Stomach (tissue), 9 donors: ENCODE results near the gene STXBP2. TPM values are rescaled to one million over a fixed set of nuclear protein-coding genes. Genes with fewer than 3 reads are reported as not detected.

Source experiments
- DNase-seq, 2 donors: peaks; one replicate each; pipeline versions ENCODE4 v3.0.0 to v3.0.0-alpha.2; 2013 to 2019
- H3K27ac ChIP-seq, 5 donors: fragments of 200-600 bp in 4 of 5; sonication (generic) in 4 of 5; one replicate each; pipeline ENCODE4 v1.5.1; 2013 to 2019; ENCODE audit warnings: mild to moderate bottlenecking in 1 of 5, moderate library complexity in 1 of 5
- H3K27me3 ChIP-seq, 3 donors: fragments of 200-600 bp; sonication (generic); one replicate each; pipeline ENCODE4 v1.5.1; 2017 to 2019; ENCODE audit warnings: mixed run types in 1 of 3
- H3K36me3 ChIP-seq, 4 donors: fragments of 200-600 bp; sonication (generic); 1 replicate in 3 of 4; 2 replicates in 1 of 4; pipeline ENCODE4 v1.5.1; 2016 to 2019
- H3K4me1 ChIP-seq, 4 donors: fragments of 200-600 bp; sonication (generic); one replicate each; pipeline ENCODE4 v1.5.1; 2016 to 2019
- H3K4me3 ChIP-seq, 4 donors: fragments of 200-600 bp; sonication (generic) in 3 of 4; one replicate each; pipeline ENCODE4 v1.5.1; 2016 to 2019; ENCODE audit warnings: mild to moderate bottlenecking in 1 of 4
- H3K9me3 ChIP-seq, 4 donors: fragments of 200-600 bp; sonication (generic); one replicate each; pipeline ENCODE4 v1.5.1; 2016 to 2019
- EP300 ChIP-seq: sonication (generic); formaldehyde crosslinking; IDR thresholded peaks from one replicate; pipeline ENCODE4 v1.6.1; 2017; ENCODE audit warnings: antibody characterized with exemption
- POLR2A ChIP-seq, 4 donors: fragments of 450-650 bp; IDR thresholded peaks; one replicate each; pipeline ENCODE4 v1.6.1; 2016; ENCODE audit warnings: antibody characterized with exemption in 4 of 4, control low read depth in 2 of 4, mild to moderate bottlenecking in 1 of 4, moderate library complexity in 1 of 4
- POLR2AphosphoS5 ChIP-seq, 3 donors: sonication (generic); formaldehyde crosslinking; IDR thresholded peaks; one replicate each; pipeline ENCODE4 v1.6.1; 2016; ENCODE audit warnings: antibody characterized with exemption in 3 of 3
- WGBS, 5 donors: extraction: QIAGEN DNeasy Blood & Tissue Kit in 3 of 5; methylation state at CpG; one replicate each; pipeline versions ENCODE4 v1.1.5 to v1.1.7; 2013 to 2018; 5-methylcytosine and 5-hydroxymethylcytosine counted together
- intact Hi-C: fragments of 100-400 bp; cut with DNase I; formaldehyde crosslinking; loops from one replicate; pipeline ENCODE4 v1.15.1; 2023; ENCODE audit warnings: low total_unique reads
- polyA plus RNA-seq, 3 donors: library from polyadenylated mRNA; stranded (reverse); fragments of 200-250 nt; gene quantifications; one replicate each; pipeline ENCODE4 v1.2.3, GENCODE V29; 2013
- total RNA-seq, 5 donors: library from RNA; depleted of rRNA; stranded (reverse); fragments of >200 nt; gene quantifications; one replicate each; pipeline versions ENCODE4 v1.1.0 to v1.2.3, GENCODE V29; 2014 to 2016
- TF ChIP-seq, protein P1 (sequence below), 7 experiments: fragments of 450-650 bp in 4 of 7; fragments of 200-600 bp in 3 of 7; sonication (generic) in 3 of 7; IDR thresholded peaks; one replicate each; pipeline ENCODE4 v1.5.1; 2016 to 2019; ENCODE audit warnings: antibody characterized with exemption in 7 of 7, control low read depth in 2 of 7, mild to moderate bottlenecking in 1 of 7
- donor health status: healthy with polysubstance abuse.
- donor health status: Bipolar disorder and iron deficiency.
- donor health status: healthy.

Gene STXBP2
- total and polyA plus RNA-seq, 8 donors: 46.6 to 734 (median 138) TPM

DNA sequence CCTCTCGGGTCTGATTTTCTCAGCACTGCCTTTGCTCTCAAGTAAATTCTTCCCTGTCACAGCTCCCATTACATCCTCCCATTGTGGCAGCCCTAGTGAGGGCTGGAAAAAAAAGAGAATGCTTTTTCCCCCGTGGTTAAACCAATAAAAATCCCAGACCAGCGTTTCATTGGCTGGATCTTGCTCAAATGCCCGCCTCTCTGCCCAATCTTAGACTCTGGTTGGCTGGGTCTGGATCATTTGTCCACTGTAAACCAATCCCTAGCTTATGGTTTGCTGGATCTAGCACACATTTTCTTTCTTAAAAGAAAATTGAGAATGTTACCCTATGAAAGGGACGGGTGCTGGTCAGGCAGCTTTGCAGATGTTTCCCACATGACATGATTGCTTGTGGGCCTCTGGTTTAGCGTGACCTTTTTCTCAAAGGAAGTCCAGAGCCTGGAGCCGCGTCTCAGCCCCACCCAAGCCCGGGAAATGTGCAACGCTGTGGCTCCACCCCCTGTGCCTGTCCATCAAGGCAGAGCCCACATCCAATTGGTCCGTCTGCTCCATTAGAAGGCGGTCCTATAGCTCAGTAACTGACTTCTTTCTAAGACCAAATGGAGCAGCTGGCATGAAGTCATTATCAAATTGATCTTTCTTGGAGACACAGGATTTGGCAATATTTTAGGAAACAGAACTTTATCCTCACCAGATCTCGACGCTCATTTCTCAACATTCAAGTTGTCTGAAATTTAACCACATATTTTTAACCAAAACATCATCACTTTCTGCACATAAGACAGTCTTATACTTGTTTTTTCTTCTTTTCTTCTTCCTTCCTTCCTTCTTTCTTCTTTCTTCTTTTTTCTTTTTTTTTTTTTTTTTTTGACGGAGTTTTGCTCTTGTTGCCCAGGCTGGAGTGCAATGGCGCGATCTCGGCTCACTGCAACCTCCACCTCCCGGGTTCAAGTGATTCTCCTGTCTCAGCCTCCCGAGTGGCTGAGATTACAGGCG, 37.4 kb downstream of the STXBP2 start:
- H3K27ac ChIP-seq: peak overlapping the region in 2 of 5 donors; percentile 46 to 50
- H3K4me1 ChIP-seq: peaks cover 0 to 13% (median 4%) of the 10 kb centered on the region in 4 donors
- H3K36me3 ChIP-seq: no peaks in the 10 kb centered on the region
- peak; percentile 70 to 78 for DNase-seq
- H3K27me3 ChIP-seq: peaks cover 0 to 86% (median 47%) of the 10 kb centered on the region in 3 donors
- peaks cover 0 to 7% (median 0%) of the 10 kb centered on the region in 4 donors for H3K9me3 ChIP-seq
- no peak overlapping the region for H3K4me3 ChIP-seq
- 43 to 57% (median 54%) methylated on average over 15 to 21 of the region's 21 CpGs for WGBS, 5 donors
- intact Hi-C loops: no loop called here
- TF ChIP-seq EP300 (no peak), POLR2AphosphoS5 (IDR thresholded peaks at IDR 0.05) (no peak), POLR2A (IDR thresholded peaks at IDR 0.05) (no peak)
- TF ChIP-seq, protein P1, sequence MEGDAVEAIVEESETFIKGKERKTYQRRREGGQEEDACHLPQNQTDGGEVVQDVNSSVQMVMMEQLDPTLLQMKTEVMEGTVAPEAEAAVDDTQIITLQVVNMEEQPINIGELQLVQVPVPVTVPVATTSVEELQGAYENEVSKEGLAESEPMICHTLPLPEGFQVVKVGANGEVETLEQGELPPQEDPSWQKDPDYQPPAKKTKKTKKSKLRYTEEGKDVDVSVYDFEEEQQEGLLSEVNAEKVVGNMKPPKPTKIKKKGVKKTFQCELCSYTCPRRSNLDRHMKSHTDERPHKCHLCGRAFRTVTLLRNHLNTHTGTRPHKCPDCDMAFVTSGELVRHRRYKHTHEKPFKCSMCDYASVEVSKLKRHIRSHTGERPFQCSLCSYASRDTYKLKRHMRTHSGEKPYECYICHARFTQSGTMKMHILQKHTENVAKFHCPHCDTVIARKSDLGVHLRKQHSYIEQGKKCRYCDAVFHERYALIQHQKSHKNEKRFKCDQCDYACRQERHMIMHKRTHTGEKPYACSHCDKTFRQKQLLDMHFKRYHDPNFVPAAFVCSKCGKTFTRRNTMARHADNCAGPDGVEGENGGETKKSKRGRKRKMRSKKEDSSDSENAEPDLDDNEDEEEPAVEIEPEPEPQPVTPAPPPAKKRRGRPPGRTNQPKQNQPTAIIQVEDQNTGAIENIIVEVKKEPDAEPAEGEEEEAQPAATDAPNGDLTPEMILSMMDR (IDR thresholded peaks at IDR 0.05): no peak

DNA sequence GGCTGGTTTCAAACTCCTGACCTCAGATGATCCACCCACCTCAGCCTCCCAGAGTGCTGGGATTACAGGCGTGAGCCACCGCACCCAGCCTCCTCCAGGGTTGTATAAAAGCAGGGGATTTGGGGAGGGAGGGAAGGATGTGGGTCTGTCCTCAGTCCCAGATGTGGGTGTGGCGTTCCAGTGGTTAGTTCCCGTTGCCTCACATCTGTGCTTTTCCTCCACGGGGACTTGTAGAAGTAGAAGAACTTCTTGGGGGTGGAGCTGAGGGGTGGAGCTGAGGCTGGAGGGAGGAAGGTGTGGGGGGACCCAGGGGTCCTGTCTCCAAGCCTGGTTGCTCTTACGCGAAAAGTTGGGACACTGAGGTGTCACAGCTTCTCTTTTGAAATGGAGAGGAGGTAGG, 39.5 kb downstream of the STXBP2 start:
- H3K9me3 ChIP-seq: peaks cover 0 to 7% (median 0%) of the 10 kb centered on the region in 4 donors
- peaks cover 0 to 76% (median 31%) of the 10 kb centered on the region in 3 donors for H3K27me3 ChIP-seq
- peak overlapping the region in 2 of 5 donors; percentile 38 to 66 for H3K27ac ChIP-seq
- WGBS, 5 donors: 34 to 42% (median 38%) methylated on average over 5 to 7 of the region's 7 CpGs
- H3K4me1 ChIP-seq: peaks cover 0 to 16% (median 12%) of the 10 kb centered on the region in 4 donors
- peak overlapping the region in 1 of 4 donors; percentile 20 for H3K4me3 ChIP-seq
- intact Hi-C loops: no loop called here
- no peaks in the 10 kb centered on the region for H3K36me3 ChIP-seq
- TF ChIP-seq POLR2AphosphoS5 (IDR thresholded peaks at IDR 0.05) (no peak), POLR2A (IDR thresholded peaks at IDR 0.05) (no peak), EP300 (no peak)
- TF ChIP-seq, protein P1 (IDR thresholded peaks at IDR 0.05): no peak
- DNase-seq: no peak

DNA sequence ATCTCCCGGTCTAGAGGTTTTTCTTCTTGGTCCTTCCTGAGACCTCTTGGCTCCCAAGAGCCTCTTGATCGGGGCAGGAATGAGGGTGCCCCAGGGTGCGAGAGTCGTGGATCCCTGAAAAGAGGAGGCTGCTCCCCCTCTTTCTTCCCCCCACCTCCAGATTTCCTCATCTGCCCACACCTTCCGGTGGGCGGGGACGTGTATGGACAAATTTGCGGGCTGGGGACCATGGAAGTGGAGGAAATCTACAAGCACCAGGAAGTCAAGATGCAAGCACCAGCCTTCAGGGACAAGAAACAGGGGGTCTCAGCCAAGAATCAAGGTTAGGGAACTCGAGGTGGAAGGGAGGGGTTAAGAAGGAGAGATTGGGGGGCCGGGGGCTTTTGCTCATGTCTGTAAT, 39.9 kb downstream of the STXBP2 start, which contains the start of gene MCEMP1:
Gene MCEMP1 (plus strand): TSS at position 237 of the 400 bp plus-strand sequence. CDS start 31 bp downstream, at position 268.
- Histone ChIP-seq H3K9me3 (peaks cover 0 to 7% (median 0%) of the 10 kb centered on the region in 4 donors), H3K27me3 (peaks cover 0 to 72% (median 31%) of the 10 kb centered on the region in 3 donors), H3K36me3 (no peaks in the 10 kb centered on the region), H3K4me3 (peak within 1 kb of the TSS in 2 of 4 donors; percentile 20 to 24), H3K4me1 (peaks cover 0 to 21% (median 17%) of the 10 kb centered on the region in 4 donors), H3K27ac (peak within 1 kb of the TSS in 2 of 5 donors; percentile 38 to 66)
- no peak for TF ChIP-seq POLR2A (IDR thresholded peaks at IDR 0.05)
- TF ChIP-seq POLR2AphosphoS5 (IDR thresholded peaks at IDR 0.05): no peak
- TF ChIP-seq, protein P1 (IDR thresholded peaks at IDR 0.05): no peak
- no peak for TF ChIP-seq EP300
- 32 to 48% (median 43%) methylated on average over 9 to 10 of the region's 10 CpGs for WGBS, 5 donors
- intact Hi-C loops: no loop called here
- DNase-seq: no peak

DNA sequence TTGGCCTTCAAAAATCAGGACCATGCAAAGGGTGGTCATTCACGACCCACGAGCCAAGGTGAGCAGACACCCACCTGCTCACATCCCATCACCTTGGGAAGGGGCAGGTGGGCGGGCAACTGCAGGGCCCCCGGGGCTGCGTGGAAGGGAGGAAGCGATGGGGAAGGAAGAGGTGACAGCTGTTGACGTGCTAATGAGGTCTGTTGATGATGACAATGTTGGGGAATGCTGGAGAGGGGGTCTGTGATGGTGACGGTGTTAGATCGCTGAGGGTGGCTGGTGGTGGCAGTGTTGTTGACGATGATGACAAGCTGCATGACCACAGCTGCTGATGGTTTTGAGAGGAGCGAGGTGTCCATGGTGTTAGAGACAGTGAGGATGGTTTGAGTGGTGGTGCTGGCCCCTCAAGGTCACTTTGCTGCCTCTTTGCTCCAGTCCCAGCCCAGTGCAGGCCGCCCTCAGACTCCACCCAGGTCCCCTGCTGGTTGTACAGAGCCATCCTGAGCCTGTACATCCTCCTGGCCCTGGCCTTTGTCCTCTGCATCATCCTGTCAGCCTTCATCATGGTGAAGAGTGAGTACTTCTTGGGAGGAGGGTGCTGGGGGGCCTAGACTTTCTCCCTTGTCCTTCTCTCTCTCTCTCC, 40.9 kb downstream of the STXBP2 start:
- H3K4me1 ChIP-seq: peaks cover 0 to 28% (median 24%) of the 10 kb centered on the region in 4 donors
- peak overlapping the region in 2 of 4 donors; percentile 20 to 24 for H3K4me3 ChIP-seq
- intact Hi-C loops: no loop called here
- 40 to 55% (median 48%) methylated on average over 11 to 12 of the region's 12 CpGs for WGBS, 5 donors
- TF ChIP-seq POLR2A (IDR thresholded peaks at IDR 0.05): no peak
- TF ChIP-seq, protein P1 (IDR thresholded peaks at IDR 0.05): no peak
- no peak for TF ChIP-seq POLR2AphosphoS5 (IDR thresholded peaks at IDR 0.05)
- TF ChIP-seq EP300: no peak
- DNase-seq: no peak
- H3K27me3 ChIP-seq: peaks cover 0 to 62% (median 27%) of the 10 kb centered on the region in 3 donors
- H3K27ac ChIP-seq: peak overlapping the region in 2 of 5 donors; percentile 20 to 66
- peaks cover 6 to 8% (median 7%) of the 10 kb centered on the region in 4 donors for H3K36me3 ChIP-seq
- peaks cover 0 to 7% (median 0%) of the 10 kb centered on the region in 4 donors for H3K9me3 ChIP-seq
